Measurements from ENCODE around the gene MTUS2. TPM values are rescaled to one million over a fixed set of nuclear protein-coding genes. Genes with fewer than 3 reads are reported as not detected.

The MTUS2 gene
- total and polyA plus RNA-seq, 10 of the 15 experiments (the other 5 are each of a cell fraction or from before 2014, with no cell fraction given): under 0.01 to 0.05 (median 0.02) TPM; not detected in 6

DNA sequence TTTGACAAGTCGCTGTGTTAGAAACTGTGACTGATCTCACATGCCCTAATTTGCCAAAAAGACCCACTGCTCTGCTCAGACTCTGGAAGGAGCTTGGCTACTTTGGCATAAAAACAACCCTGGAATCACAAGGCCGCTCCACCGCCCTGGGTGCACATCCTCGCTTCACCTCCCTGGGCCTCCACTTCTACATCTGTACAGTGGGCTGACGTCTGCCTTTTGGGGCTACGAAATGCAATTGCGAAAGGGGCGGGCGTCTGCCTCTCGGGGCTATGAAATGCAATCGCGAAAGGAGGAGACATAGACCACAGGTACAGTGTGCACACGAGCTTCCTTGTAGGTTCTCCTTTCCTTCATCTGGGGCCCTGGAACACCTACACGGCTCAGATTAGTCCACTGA lies 701.2 kb downstream of the MTUS2 start:
- H3K9me3 ChIP-seq (replicated peaks; ENCODE audit: control insufficient read depth, insufficient read depth, low read length): no peaks in the 10 kb centered on the region
- ChIA-PET CTCF (no interaction called here), SMC1A (ENCODE audit: uncharacterized antibody, unreplicated experiment) (no interaction called here), POLR2A (no interaction called here), RAD21 (ENCODE audit: unreplicated experiment) (no interaction called here)
- H3K9ac ChIP-seq (ENCODE audit: control insufficient read depth, insufficient read depth, low read length): no peak overlapping the region
- H3K27ac ChIP-seq (ENCODE audit: control insufficient read depth, insufficient read depth): no peak overlapping the region
- in situ Hi-C loops (cut with MboI): no loop called here
- ATAC-seq: no peak
- intact Hi-C loops (cut with micrococcal nuclease; ENCODE audit: unreplicated experiment): no loop called here
- no TSS peak for BruUV-seq (replicated peaks)
- no peak for FAIRE-seq
- TF ChIP-seq NFXL1 (IDR thresholded peaks at IDR 0.05; ENCODE audit: borderline replicate concordance): no peak
- no peak for TF ChIP-seq CREM (IDR thresholded peaks at IDR 0.05; ENCODE audit: low read depth)
- TF ChIP-seq BCL3 (IDR thresholded peaks at IDR 0.05; ENCODE audit: borderline replicate concordance, insufficient read depth, low read depth, low read length, poor library complexity, severe bottlenecking): no peak
- H3K27me3 ChIP-seq (replicated peaks in 1 of 2; ENCODE audit: control insufficient read depth in 2 of 2, insufficient read depth in 2 of 2, low read length in 1 of 2): no peaks in the 10 kb centered on the region
- DNase-seq (ENCODE audit: low read depth, low spot score): no peak
- H3K4me2 ChIP-seq (ENCODE audit: control insufficient read depth, insufficient read depth): no peak overlapping the region
- H3K36me3 ChIP-seq (ENCODE audit: control insufficient read depth in 2 of 2, insufficient read depth in 2 of 2, low read length in 1 of 2): peaks cover 41 to 46% of the 10 kb centered on the region in 2 experiments
- no peaks in the 10 kb centered on the region for H3K79me2 ChIP-seq (ENCODE audit: control insufficient read depth, insufficient read depth, low read length)
- H2AFZ ChIP-seq (ENCODE audit: control insufficient read depth, low read depth, low read length): no peak overlapping the region
- no peaks in the 10 kb centered on the region for H3K4me1 ChIP-seq (ENCODE audit: control insufficient read depth, insufficient read depth, low read length)
- H4K20me1 ChIP-seq (ENCODE audit: control insufficient read depth, insufficient read depth): no peaks in the 10 kb centered on the region
- no peak overlapping the region for H3K4me3 ChIP-seq
- 94% methylated on average over 14 of the region's 14 CpGs for WGBS (ENCODE audit: insufficient coverage, insufficient replicate concordance, low lambda C conversion rate, missing lambda C conversion rate)

DNA sequence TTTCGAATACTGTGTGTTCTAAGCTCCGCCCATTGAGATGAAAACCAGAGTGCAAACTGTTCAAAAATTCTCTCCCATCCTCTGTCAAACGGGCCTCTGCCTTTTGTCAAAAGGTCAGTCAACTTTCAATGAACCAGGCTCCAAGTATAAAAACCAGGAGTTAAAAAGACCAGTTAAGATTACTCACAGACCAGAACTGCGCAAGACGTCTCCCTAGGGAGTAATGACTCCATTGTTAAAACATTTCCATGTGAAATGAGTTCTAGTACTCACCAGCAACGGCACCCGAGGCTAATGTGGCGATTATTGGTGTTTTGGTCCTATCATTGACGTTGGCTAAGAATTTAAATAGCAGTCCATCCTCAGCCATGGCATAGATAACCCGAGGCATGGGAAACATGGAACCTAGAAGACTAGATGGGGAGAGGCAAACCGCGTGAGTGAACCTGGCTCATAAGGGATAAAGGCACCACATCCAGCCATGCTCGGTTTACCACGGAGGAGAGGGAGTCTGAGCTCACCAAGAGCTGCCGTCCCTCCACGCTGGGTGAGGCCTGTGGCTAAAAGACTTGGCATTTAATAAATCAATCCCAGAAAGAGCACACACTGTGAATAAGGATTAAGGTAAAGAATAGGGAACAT lies 702.0 kb downstream of the MTUS2 start:
- Histone ChIP-seq H3K27me3 (replicated peaks in 1 of 2; ENCODE audit: control insufficient read depth in 2 of 2, insufficient read depth in 2 of 2, low read length in 1 of 2) (no peaks in the 10 kb centered on the region), H3K27ac (ENCODE audit: control insufficient read depth, insufficient read depth) (no peak overlapping the region), H3K79me2 (ENCODE audit: control insufficient read depth, insufficient read depth, low read length) (no peaks in the 10 kb centered on the region), H3K9ac (ENCODE audit: control insufficient read depth, insufficient read depth, low read length) (no peak overlapping the region), H3K4me1 (ENCODE audit: control insufficient read depth, insufficient read depth, low read length) (no peaks in the 10 kb centered on the region), H4K20me1 (ENCODE audit: control insufficient read depth, insufficient read depth) (no peaks in the 10 kb centered on the region), H3K4me2 (ENCODE audit: control insufficient read depth, insufficient read depth) (no peak overlapping the region), H3K36me3 (ENCODE audit: control insufficient read depth in 2 of 2, insufficient read depth in 2 of 2, low read length in 1 of 2) (peaks cover 35 to 44% of the 10 kb centered on the region in 2 experiments), H3K4me3 (no peak overlapping the region), H3K9me3 (replicated peaks; ENCODE audit: control insufficient read depth, insufficient read depth, low read length) (no peaks in the 10 kb centered on the region), H2AFZ (ENCODE audit: control insufficient read depth, low read depth, low read length) (no peak overlapping the region)
- ATAC-seq (no peak), FAIRE-seq (no peak), DNase-seq (ENCODE audit: low read depth, low spot score) (no peak)
- intact Hi-C loops (cut with micrococcal nuclease; ENCODE audit: unreplicated experiment): no loop called here
- in situ Hi-C loops (cut with MboI): no loop called here
- BruUV-seq (replicated peaks): no TSS peak
- ChIA-PET POLR2A (no interaction called here), SMC1A (ENCODE audit: uncharacterized antibody, unreplicated experiment) (no interaction called here), RAD21 (ENCODE audit: unreplicated experiment) (no interaction called here), CTCF (interaction anchor here (1.3 kb wide), 1 partner anchor 14 kb away, joined by 6 read pairs; no protein-coding TSS in a partner anchor)
- WGBS (ENCODE audit: insufficient coverage, insufficient replicate concordance, low lambda C conversion rate, missing lambda C conversion rate): 92% methylated on average over 16 of the region's 16 CpGs
- TF ChIP-seq PML (IDR thresholded peaks at IDR 0.05; ENCODE audit: low read length): no peak
- no peak for TF ChIP-seq CHD1 (IDR thresholded peaks at IDR 0.05; ENCODE audit: low read depth, low read length)
- no peak for TF ChIP-seq TAF1 (IDR thresholded peaks at IDR 0.05; ENCODE audit: borderline replicate concordance, low read depth, low read length)
- TF ChIP-seq IRF4 (IDR thresholded peaks at IDR 0.05; ENCODE audit: low read depth, low read length): no peak
- no peak for TF ChIP-seq TARDBP (IDR thresholded peaks at IDR 0.05; ENCODE audit: borderline replicate concordance)
- no peak for TF ChIP-seq ZZZ3 (IDR thresholded peaks at IDR 0.05; ENCODE audit: control insufficient read depth, insufficient read length, low read depth)
- TF ChIP-seq EGR1 (IDR thresholded peaks at IDR 0.05; ENCODE audit: borderline replicate concordance in 1 of 2, low read depth in 2 of 2, low read length in 2 of 2): no peak
- TF ChIP-seq ETV6 (conservative IDR thresholded peaks at IDR 0.05 in 1 of 2, IDR thresholded peaks at IDR 0.05 in 1 of 2; ENCODE audit: borderline replicate concordance in 1 of 2, low read depth in 1 of 2): no peak
- TF ChIP-seq IKZF1 (conservative IDR thresholded peaks at IDR 0.05): no peak
- TF ChIP-seq ZNF217 (IDR thresholded peaks at IDR 0.05): no peak
